HCT116 (cell line): ENCODE results near the gene TFCP2L1. TPM values are rescaled to one million over a fixed set of nuclear protein-coding genes. Genes with fewer than 3 reads are reported as not detected.

Source experiments
- ATAC-seq: fragments of 200-7000 bp; cut with Tn5 transposase; 2 replicates; pipeline ENCODE4 v1.9.1; 2020; ENCODE audit warnings: mild to moderate bottlenecking, moderate library complexity
- BruUV-seq: library from RNA; stranded (reverse); fragments of 400-500 nt; replicated peaks from 2 replicates; lab custom pipeline; 2021; lab: Mats Ljungman, UMichigan
- CTCF ChIA-PET: fragments of 300-600 bp; sonication (Branson Sonifier 250); formaldehyde crosslinking; loops from one replicate; lab custom pipeline; 2021; ENCODE audit warnings: antibody characterized with exemption; lab: Charles Lee
- POLR2A ChIA-PET: fragments of 300-600, 350-600 bp; sonication (Branson Sonifier 250); formaldehyde crosslinking; loops from one replicate; lab custom pipeline; 2021; ENCODE audit warnings: antibody characterized with exemption; lab: Charles Lee
- RAD21 ChIA-PET, 2 experiments: fragments of 300-600 bp; sonication (Branson Sonifier 250); formaldehyde crosslinking; loops; one replicate each; lab custom pipeline; 2023; ENCODE audit warnings: low total read pairs in 2 of 2; ENCODE audit not compliant: uncharacterized antibody in 2 of 2, unreplicated experiment in 2 of 2, low non-redundant PET in 1 of 2; lab: Charles Lee
- DNase-seq: peaks from one replicate; pipeline ENCODE4 v3.0.0-alpha.2; 2010; ENCODE audit warnings: low read depth, low spot score
- H2AFZ ChIP-seq: fragments of 200-600 bp; shearing (Covaris generic), sonication (generic); 2 replicates; pipeline ENCODE4 v1.6.1; 2017; ENCODE audit warnings: low read depth, mixed run types, mixed read lengths, antibody characterized with exemption, low read length; ENCODE audit not compliant: poor library complexity, severe bottlenecking
- H3K27ac ChIP-seq: 2 replicates; pipeline ENCODE4 v1.5.1; 2012; ENCODE audit warnings: low read depth, low read length
- H3K27me3 ChIP-seq: fragments of 200-600 bp; sonication (generic); 2 replicates; pipeline ENCODE4 v1.6.1; 2016; ENCODE audit warnings: mixed run types, low read length, mixed read lengths; ENCODE audit not compliant: insufficient read depth
- H3K36me3 ChIP-seq, 2 experiments: fragments of 200-500 bp in 1 of 2; fragments of 200-600 bp in 1 of 2; sonication (Bioruptor generic) in 1 of 2; sonication (generic) in 1 of 2; 2 replicates each; pipeline versions ENCODE4 v1.5.1 to v1.6.1; 2014 to 2016; ENCODE audit warnings: low read length in 2 of 2, inconsistent platforms in 1 of 2, mixed read lengths in 1 of 2, mixed run types in 1 of 2; ENCODE audit not compliant: insufficient read depth in 2 of 2, control insufficient read depth in 1 of 2
- H3K4me1 ChIP-seq, 2 experiments: fragments of 200-600 bp in 1 of 2; sonication (generic) in 1 of 2; 2 replicates each; pipeline versions ENCODE4 v1.5.1 to v1.6.1; 2012 to 2017; ENCODE audit warnings: low read length in 2 of 2, inconsistent platforms in 1 of 2, mild to moderate bottlenecking in 1 of 2, mixed read lengths in 1 of 2, mixed run types in 1 of 2, moderate library complexity in 1 of 2; ENCODE audit not compliant: insufficient read depth in 2 of 2, control insufficient read depth in 1 of 2
- H3K4me2 ChIP-seq: fragments of 200-600 bp; sonication (generic); 2 replicates; pipeline ENCODE4 v1.6.1; 2017; ENCODE audit warnings: mixed run types, low read length, mixed read lengths
- H3K4me3 ChIP-seq, 2 experiments: fragments of 200-600 bp in 1 of 2; sonication (generic) in 1 of 2; replicated peaks in 1 of 2; 2 replicates each; pipeline ENCODE4 v1.5.1; 2011 to 2016; ENCODE audit warnings: low read length in 2 of 2, control low read depth in 1 of 2, low read depth in 1 of 2, mild to moderate bottlenecking in 1 of 2, mixed read lengths in 1 of 2, mixed run types in 1 of 2
- H3K79me2 ChIP-seq: fragments of 200-600 bp; sonication (generic); 2 replicates; pipeline ENCODE4 v1.6.1; 2017; ENCODE audit warnings: mild to moderate bottlenecking, mixed run types, low read length, moderate library complexity, mixed read lengths; ENCODE audit not compliant: insufficient read depth
- H3K9ac ChIP-seq: fragments of 200-600 bp; sonication (generic); 2 replicates; pipeline ENCODE4 v1.6.1; 2016; ENCODE audit warnings: low read length, mixed read lengths
- H3K9me2 ChIP-seq: fragments of 200-600 bp; sonication (generic), shearing (Covaris generic); 2 replicates; pipeline ENCODE4 v1.6.1; 2017; ENCODE audit warnings: mixed run types, mild to moderate bottlenecking, moderate library complexity; ENCODE audit not compliant: insufficient read depth
- H3K9me3 ChIP-seq, 2 experiments: fragments of 200-500 bp in 1 of 2; fragments of 200-600 bp in 1 of 2; sonication (Bioruptor generic) in 1 of 2; sonication (generic) in 1 of 2; 2 replicates each; pipeline ENCODE4 v1.6.1; 2014 to 2017; ENCODE audit warnings: low read length in 2 of 2, mixed read lengths in 2 of 2, inconsistent platforms in 1 of 2, low read depth in 1 of 2, mild to moderate bottlenecking in 1 of 2, mixed run types in 1 of 2, moderate library complexity in 1 of 2; ENCODE audit not compliant: control insufficient read depth in 1 of 2, insufficient read depth in 1 of 2
- H4K20me1 ChIP-seq: fragments of 200-600 bp; sonication (generic), shearing (Covaris generic); 2 replicates; pipeline ENCODE4 v1.6.1; 2017; ENCODE audit warnings: mixed run types, mild to moderate bottlenecking, moderate library complexity; ENCODE audit not compliant: insufficient read depth
- CEBPB ChIP-seq: IDR thresholded peaks from 2 replicates; pipeline ENCODE4 v1.6.1; 2012; ENCODE audit warnings: low read depth
- EGR1 ChIP-seq: IDR thresholded peaks from 2 replicates; pipeline ENCODE4 v1.6.1; 2012; ENCODE audit warnings: low read depth
- ELF1 ChIP-seq: IDR thresholded peaks from 2 replicates; pipeline ENCODE4 v1.6.1; 2012; ENCODE audit warnings: low read depth, borderline replicate concordance
- EZH2phosphoT487 ChIP-seq: fragments of 200-600 bp; IDR thresholded peaks from 2 replicates; pipeline ENCODE4 v1.6.1; 2018; ENCODE audit warnings: antibody characterized with exemption, borderline replicate concordance
- FOSL1 ChIP-seq: IDR thresholded peaks from 2 replicates; pipeline ENCODE4 v1.6.1; 2012; ENCODE audit warnings: low read depth
- JUND ChIP-seq: IDR thresholded peaks from 2 replicates; pipeline ENCODE4 v1.6.1; 2012
- POLR2A ChIP-seq: IDR thresholded peaks from 2 replicates; pipeline ENCODE4 v1.7.0; 2011; ENCODE audit warnings: borderline replicate concordance; ENCODE audit not compliant: insufficient read depth, insufficient read length; ENCODE audit errors: extremely low read depth
- POLR2AphosphoS5 ChIP-seq: IDR thresholded peaks from 2 replicates; pipeline ENCODE4 v1.6.1; 2011; ENCODE audit warnings: mild to moderate bottlenecking, low read depth, low read length, moderate library complexity
- RAD21 ChIP-seq: IDR thresholded peaks from 2 replicates; pipeline ENCODE4 v1.6.1; 2012; ENCODE audit warnings: low read depth, mild to moderate bottlenecking
- SIN3A ChIP-seq: IDR thresholded peaks from 2 replicates; pipeline ENCODE4 v1.6.1; 2012; ENCODE audit warnings: low read depth
- SP1 ChIP-seq: IDR thresholded peaks from 2 replicates; pipeline ENCODE4 v1.6.1; 2012; ENCODE audit warnings: low read depth
- SRF ChIP-seq: IDR thresholded peaks from 2 replicates; pipeline ENCODE4 v1.6.1; 2012; ENCODE audit warnings: low read depth
- YY1 ChIP-seq: IDR thresholded peaks from 2 replicates; pipeline ENCODE4 v1.6.1; 2011; ENCODE audit warnings: low read length, low read depth, moderate library complexity, mild to moderate bottlenecking; ENCODE audit not compliant: insufficient replicate concordance; ENCODE audit errors: extremely low read depth
- ZNF274 ChIP-seq: fragments of 200-500 bp; sonication (Bioruptor generic); IDR thresholded peaks from 2 replicates; pipeline ENCODE4 v1.6.1; 2014; ENCODE audit warnings: mild to moderate bottlenecking, low read depth, low read length, inconsistent platforms
- intact Hi-C: fragments of 100-400 bp; cut with micrococcal nuclease; formaldehyde crosslinking; loops from 2 replicates; pipeline ENCODE4 v1.10.0; 2022
- total RNA-seq: library from RNA; stranded (reverse); gene quantifications from one replicate; pipeline ENCODE4 v1.2.1, GENCODE V29; 2021; ENCODE audit not compliant: unreplicated experiment
- TF ChIP-seq, protein P1 (sequence below): IDR thresholded peaks from 2 replicates; pipeline ENCODE4 v1.6.1; 2012
- TF ChIP-seq, protein P2 (sequence below): IDR thresholded peaks from 2 replicates; pipeline ENCODE4 v1.6.1; 2012; ENCODE audit warnings: low read depth
- TF ChIP-seq, protein P3 (sequence below): IDR thresholded peaks from 2 replicates; pipeline ENCODE4 v1.6.1; 2011; ENCODE audit warnings: mild to moderate bottlenecking, low read length, moderate library complexity; ENCODE audit not compliant: insufficient replicate concordance; ENCODE audit errors: extremely low read depth

Gene TFCP2L1
- total RNA-seq, 1 experiment from 2014 or later, result 8.4 TPM

DNA sequence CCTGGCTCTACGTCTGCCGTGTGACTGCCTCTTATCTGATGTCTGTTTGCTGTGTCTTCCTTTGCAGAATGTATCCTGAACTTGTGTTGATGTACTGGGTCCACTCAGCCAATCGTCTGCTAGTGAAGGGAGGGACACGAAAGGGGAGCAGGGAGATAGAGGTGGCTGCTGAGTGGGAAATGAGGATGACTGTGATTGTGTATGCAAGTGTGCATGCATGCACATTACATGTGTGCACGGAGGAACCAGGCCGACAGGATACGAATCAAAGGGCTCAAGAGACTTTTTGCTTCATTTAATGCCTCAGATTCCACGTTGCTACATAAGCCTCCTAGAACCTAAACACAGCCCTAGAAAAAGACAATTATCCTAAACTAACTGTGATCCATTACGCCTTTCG, 111.2 kb downstream of the TFCP2L1 start:
- H3K79me2 ChIP-seq, result no peaks in the 10 kb centered on the region
- no peaks in the 10 kb centered on the region for H3K9me3 ChIP-seq
- ATAC-seq, result no peak
- H3K4me2 ChIP-seq, result no peak overlapping the region
- no peaks in the 10 kb centered on the region for H4K20me1 ChIP-seq
- intact Hi-C loops, result no loop called here
- BruUV-seq, result no TSS peak
- no peak overlapping the region for H3K9ac ChIP-seq
- ChIA-PET CTCF (no interaction called here), RAD21 (no interaction called here), POLR2A (no interaction called here)
- no peaks in the 10 kb centered on the region for H3K27me3 ChIP-seq
- H3K27ac ChIP-seq, result no peak overlapping the region
- H3K4me3 ChIP-seq, result no peak overlapping the region
- no peak overlapping the region for H2AFZ ChIP-seq
- DNase-seq, result no peak
- no peaks in the 10 kb centered on the region for H3K36me3 ChIP-seq
- no peaks in the 10 kb centered on the region for H3K9me2 ChIP-seq
- TF ChIP-seq JUND (no peak), FOSL1 (no peak), SP1 (no peak), POLR2A (no peak), POLR2AphosphoS5 (no peak), CEBPB (no peak)
- H3K4me1 ChIP-seq, result peaks cover 0 to 9% of the 10 kb centered on the region in 2 experiments; a peak in 2 of 4 replicates

DNA sequence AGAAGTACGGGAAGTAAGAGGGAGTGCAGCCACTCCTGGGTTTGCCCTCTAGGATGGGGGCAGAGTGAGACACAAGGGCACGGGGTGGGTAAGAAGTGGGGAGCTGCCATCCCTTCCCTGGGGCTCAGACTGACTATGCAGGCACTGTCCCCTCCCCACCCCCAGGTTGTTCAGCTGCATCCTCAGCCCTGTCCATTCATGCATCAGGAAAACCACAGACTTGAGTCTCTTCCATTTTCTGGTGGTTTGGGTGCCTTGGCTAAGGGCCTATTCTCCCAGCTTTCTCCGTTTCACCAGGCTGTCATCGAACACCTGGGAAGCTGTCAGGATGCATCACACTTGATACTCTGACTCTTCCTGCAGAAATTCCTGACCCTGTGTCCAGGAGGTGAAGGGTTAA, 111.9 kb downstream of the TFCP2L1 start:
- Histone ChIP-seq H4K20me1 (no peaks in the 10 kb centered on the region), H3K27ac (no peak overlapping the region), H3K4me2 (no peak overlapping the region), H3K27me3 (no peaks in the 10 kb centered on the region), H3K9me3 (no peaks in the 10 kb centered on the region), H3K4me1 (peaks cover 0 to 9% of the 10 kb centered on the region in 2 experiments; a peak in 2 of 4 replicates), H2AFZ (no peak overlapping the region), H3K79me2 (no peaks in the 10 kb centered on the region), H3K9me2 (no peaks in the 10 kb centered on the region), H3K4me3 (no peak overlapping the region), H3K9ac (no peak overlapping the region), H3K36me3 (no peaks in the 10 kb centered on the region)
- DNase-seq (no peak), ATAC-seq (no peak)
- ChIA-PET POLR2A (no interaction called here), CTCF (no interaction called here), RAD21 (no interaction called here)
- intact Hi-C loops, result no loop called here
- no TSS peak for BruUV-seq
- TF ChIP-seq FOSL1 (no peak), RAD21 (no peak), EGR1 (no peak), ELF1 (no peak), POLR2AphosphoS5 (no peak), YY1 (no peak), POLR2A (no peak), SRF (no peak), EZH2phosphoT487 (no peak), SIN3A (no peak), ZNF274 (no peak)
- TF ChIP-seq, protein P1, sequence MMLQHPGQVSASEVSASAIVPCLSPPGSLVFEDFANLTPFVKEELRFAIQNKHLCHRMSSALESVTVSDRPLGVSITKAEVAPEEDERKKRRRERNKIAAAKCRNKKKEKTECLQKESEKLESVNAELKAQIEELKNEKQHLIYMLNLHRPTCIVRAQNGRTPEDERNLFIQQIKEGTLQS, result no peak
- TF ChIP-seq, protein P2, sequence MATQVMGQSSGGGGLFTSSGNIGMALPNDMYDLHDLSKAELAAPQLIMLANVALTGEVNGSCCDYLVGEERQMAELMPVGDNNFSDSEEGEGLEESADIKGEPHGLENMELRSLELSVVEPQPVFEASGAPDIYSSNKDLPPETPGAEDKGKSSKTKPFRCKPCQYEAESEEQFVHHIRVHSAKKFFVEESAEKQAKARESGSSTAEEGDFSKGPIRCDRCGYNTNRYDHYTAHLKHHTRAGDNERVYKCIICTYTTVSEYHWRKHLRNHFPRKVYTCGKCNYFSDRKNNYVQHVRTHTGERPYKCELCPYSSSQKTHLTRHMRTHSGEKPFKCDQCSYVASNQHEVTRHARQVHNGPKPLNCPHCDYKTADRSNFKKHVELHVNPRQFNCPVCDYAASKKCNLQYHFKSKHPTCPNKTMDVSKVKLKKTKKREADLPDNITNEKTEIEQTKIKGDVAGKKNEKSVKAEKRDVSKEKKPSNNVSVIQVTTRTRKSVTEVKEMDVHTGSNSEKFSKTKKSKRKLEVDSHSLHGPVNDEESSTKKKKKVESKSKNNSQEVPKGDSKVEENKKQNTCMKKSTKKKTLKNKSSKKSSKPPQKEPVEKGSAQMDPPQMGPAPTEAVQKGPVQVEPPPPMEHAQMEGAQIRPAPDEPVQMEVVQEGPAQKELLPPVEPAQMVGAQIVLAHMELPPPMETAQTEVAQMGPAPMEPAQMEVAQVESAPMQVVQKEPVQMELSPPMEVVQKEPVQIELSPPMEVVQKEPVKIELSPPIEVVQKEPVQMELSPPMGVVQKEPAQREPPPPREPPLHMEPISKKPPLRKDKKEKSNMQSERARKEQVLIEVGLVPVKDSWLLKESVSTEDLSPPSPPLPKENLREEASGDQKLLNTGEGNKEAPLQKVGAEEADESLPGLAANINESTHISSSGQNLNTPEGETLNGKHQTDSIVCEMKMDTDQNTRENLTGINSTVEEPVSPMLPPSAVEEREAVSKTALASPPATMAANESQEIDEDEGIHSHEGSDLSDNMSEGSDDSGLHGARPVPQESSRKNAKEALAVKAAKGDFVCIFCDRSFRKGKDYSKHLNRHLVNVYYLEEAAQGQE, result no peak
- TF ChIP-seq, protein P3, sequence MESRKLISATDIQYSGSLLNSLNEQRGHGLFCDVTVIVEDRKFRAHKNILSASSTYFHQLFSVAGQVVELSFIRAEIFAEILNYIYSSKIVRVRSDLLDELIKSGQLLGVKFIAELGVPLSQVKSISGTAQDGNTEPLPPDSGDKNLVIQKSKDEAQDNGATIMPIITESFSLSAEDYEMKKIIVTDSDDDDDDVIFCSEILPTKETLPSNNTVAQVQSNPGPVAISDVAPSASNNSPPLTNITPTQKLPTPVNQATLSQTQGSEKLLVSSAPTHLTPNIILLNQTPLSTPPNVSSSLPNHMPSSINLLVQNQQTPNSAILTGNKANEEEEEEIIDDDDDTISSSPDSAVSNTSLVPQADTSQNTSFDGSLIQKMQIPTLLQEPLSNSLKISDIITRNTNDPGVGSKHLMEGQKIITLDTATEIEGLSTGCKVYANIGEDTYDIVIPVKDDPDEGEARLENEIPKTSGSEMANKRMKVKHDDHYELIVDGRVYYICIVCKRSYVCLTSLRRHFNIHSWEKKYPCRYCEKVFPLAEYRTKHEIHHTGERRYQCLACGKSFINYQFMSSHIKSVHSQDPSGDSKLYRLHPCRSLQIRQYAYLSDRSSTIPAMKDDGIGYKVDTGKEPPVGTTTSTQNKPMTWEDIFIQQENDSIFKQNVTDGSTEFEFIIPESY, result no peak
